ENCODE measurements around the gene PHF21B.

GRCh38 chr22:44918925-44919392, 90.8 kb downstream of the PHF21B start:
- TF ChIP-seq REST (IDR thresholded peaks at IDR 0.05; ENCODE audit: low read depth) (no peak), EP300 (IDR thresholded peaks at IDR 0.05; ENCODE audit: borderline replicate concordance) (no peak), EGR1 (IDR thresholded peaks at IDR 0.05) (no peak), FOXM1 (IDR thresholded peaks at IDR 0.05; ENCODE audit: borderline replicate concordance, low read depth) (no peak), CEBPB (IDR thresholded peaks at IDR 0.05) (no peak), ZBTB7A (IDR thresholded peaks at IDR 0.05; ENCODE audit: low read depth) (no peak), CREB1 (IDR thresholded peaks at IDR 0.05; ENCODE audit: low read depth) (no peak), MAX (IDR thresholded peaks at IDR 0.05) (no peak), TAF1 (IDR thresholded peaks at IDR 0.05; ENCODE audit: low read depth) (no peak), TCF12 (IDR thresholded peaks at IDR 0.05; ENCODE audit: low read depth) (no peak)

All from Ishikawa (cell line).